ENCODE results near the gene ABL1. TPM values are rescaled to one million over a fixed set of nuclear protein-coding genes. Genes with fewer than 3 reads are reported as not detected.

Gene ABL1
- total RNA-seq, 4 donors from 2014 or later = 22.1 to 51.7 (median 27.1) TPM

DNA sequence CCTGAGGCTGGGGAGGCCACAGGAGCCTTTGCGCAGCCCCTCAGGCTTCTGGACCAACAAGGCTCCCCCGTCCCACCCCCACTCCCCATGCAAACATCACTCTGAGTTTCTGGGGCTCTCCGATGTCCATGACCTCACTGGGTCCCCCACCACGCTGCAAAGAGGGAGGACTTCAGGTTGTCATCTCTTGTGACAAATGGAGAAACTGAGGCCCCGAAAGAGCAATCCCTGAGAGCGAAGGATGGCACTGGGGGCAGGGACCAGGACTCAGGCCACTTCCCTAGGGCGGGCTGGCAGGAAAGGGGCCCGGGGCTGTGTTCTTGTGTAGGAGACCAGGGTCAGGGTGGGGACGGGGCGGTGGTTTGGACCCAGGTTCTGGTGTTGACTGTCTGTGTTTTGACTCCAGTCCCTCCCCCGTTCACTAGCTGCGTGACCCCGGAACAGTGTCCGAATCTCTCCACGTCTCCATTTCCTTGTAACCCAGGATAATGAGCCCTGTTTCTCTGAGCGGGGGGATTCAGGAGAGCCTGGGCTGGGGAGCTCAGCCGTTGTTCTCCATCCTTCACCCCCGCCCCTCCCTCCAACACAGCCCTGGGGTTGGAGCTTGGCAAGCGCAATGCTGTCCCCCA is 90.1 kb downstream of the ABL1 start:
- Histone ChIP-seq H3K27ac (no peak overlapping the region), H3K4me3 (no peak overlapping the region), H3K9me3 (no peaks in the 10 kb centered on the region), H3K36me3 (no peaks in the 10 kb centered on the region), H3K4me1 (peaks cover 8 to 20% (median 8%) of the 10 kb centered on the region in 3 donors), H3K27me3 (peaks cover 0 to 86% (median 0%) of the 10 kb centered on the region in 4 donors)
- no peak for DNase-seq
- no peak for TF ChIP-seq POLR2A (IDR thresholded peaks at IDR 0.05)
- TF ChIP-seq, protein P1, sequence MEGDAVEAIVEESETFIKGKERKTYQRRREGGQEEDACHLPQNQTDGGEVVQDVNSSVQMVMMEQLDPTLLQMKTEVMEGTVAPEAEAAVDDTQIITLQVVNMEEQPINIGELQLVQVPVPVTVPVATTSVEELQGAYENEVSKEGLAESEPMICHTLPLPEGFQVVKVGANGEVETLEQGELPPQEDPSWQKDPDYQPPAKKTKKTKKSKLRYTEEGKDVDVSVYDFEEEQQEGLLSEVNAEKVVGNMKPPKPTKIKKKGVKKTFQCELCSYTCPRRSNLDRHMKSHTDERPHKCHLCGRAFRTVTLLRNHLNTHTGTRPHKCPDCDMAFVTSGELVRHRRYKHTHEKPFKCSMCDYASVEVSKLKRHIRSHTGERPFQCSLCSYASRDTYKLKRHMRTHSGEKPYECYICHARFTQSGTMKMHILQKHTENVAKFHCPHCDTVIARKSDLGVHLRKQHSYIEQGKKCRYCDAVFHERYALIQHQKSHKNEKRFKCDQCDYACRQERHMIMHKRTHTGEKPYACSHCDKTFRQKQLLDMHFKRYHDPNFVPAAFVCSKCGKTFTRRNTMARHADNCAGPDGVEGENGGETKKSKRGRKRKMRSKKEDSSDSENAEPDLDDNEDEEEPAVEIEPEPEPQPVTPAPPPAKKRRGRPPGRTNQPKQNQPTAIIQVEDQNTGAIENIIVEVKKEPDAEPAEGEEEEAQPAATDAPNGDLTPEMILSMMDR (IDR thresholded peaks at IDR 0.05) = no peak
- 78 to 89% methylated on average over 13 of the region's 19 CpGs for WGBS, 2 donors
- intact Hi-C loops (cut with DNase I) = no loop called here

DNA sequence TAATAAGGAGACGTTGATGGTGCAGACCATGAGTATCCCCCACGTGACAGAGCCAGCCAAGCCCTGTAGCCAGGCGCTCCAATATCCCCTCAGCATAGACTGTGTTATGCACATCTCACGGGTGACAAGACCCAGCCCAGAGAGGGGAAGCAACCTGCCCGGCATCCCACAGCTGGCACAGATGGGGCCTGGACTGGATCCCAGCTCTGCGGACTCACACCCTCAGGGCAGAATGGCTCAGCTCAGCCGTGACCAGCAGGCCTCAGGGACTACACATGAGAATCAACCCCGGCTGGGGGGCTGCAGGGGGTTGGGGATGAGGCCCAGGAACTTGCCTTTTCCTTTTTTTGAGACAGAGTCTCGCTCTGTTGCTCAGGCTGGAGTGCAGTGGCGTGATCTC is 92.3 kb downstream of the ABL1 start:
- no peak overlapping the region for H3K27ac ChIP-seq
- 61 to 85% methylated on average over 3 to 5 of the region's 10 CpGs for WGBS, 2 donors
- H3K27me3 ChIP-seq = peaks cover 0 to 86% (median under 1%) of the 10 kb centered on the region in 4 donors
- no peaks in the 10 kb centered on the region for H3K9me3 ChIP-seq
- TF ChIP-seq, protein P1 (IDR thresholded peaks at IDR 0.05) = no peak
- TF ChIP-seq POLR2A (IDR thresholded peaks at IDR 0.05) = no peak
- no peak overlapping the region for H3K4me3 ChIP-seq
- intact Hi-C loops (cut with DNase I) = no loop called here
- H3K36me3 ChIP-seq = no peaks in the 10 kb centered on the region
- DNase-seq = no peak
- H3K4me1 ChIP-seq = peaks cover 8 to 33% (median 12%) of the 10 kb centered on the region in 3 donors

DNA sequence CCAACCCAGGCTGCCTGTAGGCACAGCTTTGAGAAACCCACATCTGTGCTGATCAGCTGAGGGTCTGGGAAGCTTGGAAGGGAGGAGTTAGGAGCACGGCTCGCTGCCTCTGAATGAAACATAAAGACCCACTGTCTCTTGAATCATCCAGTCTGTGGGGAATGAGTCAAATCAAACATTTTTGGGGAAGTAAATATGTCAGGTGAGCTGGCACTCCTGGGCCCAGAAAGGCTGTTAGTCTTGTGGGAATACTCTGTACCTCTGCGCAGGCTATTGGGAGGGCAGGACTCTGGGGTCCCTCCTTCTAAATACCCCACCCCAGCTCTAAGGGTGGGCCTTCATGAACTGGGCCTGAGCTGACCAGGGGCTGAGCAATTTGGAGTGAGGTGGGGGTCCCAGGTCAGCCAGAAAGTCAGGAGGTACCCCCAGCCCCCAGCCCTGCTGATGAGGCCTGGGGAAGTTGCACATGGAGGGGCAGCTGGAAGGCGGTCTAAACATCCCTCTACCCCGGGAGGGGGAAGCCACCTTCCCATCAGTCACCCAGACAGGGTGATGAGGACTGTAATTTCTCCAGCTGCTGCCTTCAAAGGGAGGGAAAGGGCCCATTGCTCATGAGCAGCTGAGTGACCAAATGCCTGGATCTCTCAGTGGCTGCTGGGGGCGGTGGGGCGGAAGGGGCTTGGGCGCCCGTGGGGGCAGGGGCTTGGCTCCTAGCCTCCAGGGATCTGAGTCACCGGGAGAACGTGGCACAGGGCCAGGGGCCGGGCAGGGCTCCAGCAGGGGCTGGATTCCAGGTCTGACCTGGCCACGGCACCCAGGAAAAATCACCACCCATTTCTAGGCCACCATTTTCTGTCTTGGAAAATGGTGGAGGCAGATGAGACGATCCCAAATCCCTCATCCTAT is 93.2 kb downstream of the ABL1 start:
- no peak for DNase-seq
- WGBS, 2 donors = 28 to 29% methylated on average over 2 to 3 of the region's 14 CpGs
- peaks cover 0 to 86% (median 4%) of the 10 kb centered on the region in 4 donors for H3K27me3 ChIP-seq
- no peaks in the 10 kb centered on the region for H3K36me3 ChIP-seq
- TF ChIP-seq, protein P1 (IDR thresholded peaks at IDR 0.05) = no peak
- TF ChIP-seq POLR2A (IDR thresholded peaks at IDR 0.05) = no peak
- intact Hi-C loops (cut with DNase I) = no loop called here
- no peak overlapping the region for H3K27ac ChIP-seq
- H3K4me1 ChIP-seq = peaks cover 12 to 42% (median 13%) of the 10 kb centered on the region in 3 donors
- no peak overlapping the region for H3K4me3 ChIP-seq
- H3K9me3 ChIP-seq = no peaks in the 10 kb centered on the region

DNA sequence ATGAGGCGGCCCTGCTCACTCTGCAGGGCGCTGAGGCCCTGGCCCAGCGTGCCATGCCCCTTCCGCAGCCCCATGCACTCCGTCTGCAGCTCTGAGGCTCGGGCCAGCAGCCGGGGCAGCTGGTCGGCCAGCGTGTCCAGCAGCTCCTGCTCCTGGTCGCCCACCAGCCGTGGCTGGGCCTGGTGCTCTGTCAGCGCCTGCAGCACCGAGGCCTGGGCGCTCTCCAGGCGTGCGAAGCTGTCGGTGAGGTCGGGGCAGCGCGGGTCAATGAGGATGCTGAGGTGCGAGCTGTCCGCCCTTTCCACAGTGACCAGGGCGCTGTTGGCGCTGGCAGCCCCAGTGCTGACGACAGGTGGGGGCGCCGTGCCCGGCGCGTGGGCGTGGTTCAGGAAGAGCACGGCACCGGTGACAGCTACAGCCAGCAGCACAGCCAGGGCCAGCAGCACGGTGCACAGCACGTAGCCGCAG is 94.6 kb downstream of the ABL1 start:
- no peak overlapping the region for H3K4me3 ChIP-seq
- intact Hi-C loops (cut with DNase I) = loop anchor here (10.0 kb wide), 2 partner anchors 155 to 225 kb away; no protein-coding TSS in a partner anchor
- H3K27ac ChIP-seq = no peak overlapping the region
- H3K27me3 ChIP-seq = peaks cover 0 to 86% (median 12%) of the 10 kb centered on the region in 4 donors
- H3K36me3 ChIP-seq = no peaks in the 10 kb centered on the region
- peaks cover 12 to 53% (median 13%) of the 10 kb centered on the region in 3 donors for H3K4me1 ChIP-seq
- no peak for DNase-seq
- TF ChIP-seq POLR2A (IDR thresholded peaks at IDR 0.05) = no peak
- TF ChIP-seq, protein P1 (IDR thresholded peaks at IDR 0.05) = no peak
- no peaks in the 10 kb centered on the region for H3K9me3 ChIP-seq
- 50% methylated on average over 8 of the region's 36 CpGs; no CpG with 5 or more reads in 1 of the 2 donors for WGBS, 2 donors

Data from esophagus squamous epithelium (tissue), 5 donors.